Measurements from ENCODE around the gene TPSB2. TPM values are rescaled to one million over a fixed set of nuclear protein-coding genes. Genes with fewer than 3 reads are reported as not detected.

TPSB2 gene
- total RNA-seq, 1 donor from 2014 or later: not detected

DNA sequence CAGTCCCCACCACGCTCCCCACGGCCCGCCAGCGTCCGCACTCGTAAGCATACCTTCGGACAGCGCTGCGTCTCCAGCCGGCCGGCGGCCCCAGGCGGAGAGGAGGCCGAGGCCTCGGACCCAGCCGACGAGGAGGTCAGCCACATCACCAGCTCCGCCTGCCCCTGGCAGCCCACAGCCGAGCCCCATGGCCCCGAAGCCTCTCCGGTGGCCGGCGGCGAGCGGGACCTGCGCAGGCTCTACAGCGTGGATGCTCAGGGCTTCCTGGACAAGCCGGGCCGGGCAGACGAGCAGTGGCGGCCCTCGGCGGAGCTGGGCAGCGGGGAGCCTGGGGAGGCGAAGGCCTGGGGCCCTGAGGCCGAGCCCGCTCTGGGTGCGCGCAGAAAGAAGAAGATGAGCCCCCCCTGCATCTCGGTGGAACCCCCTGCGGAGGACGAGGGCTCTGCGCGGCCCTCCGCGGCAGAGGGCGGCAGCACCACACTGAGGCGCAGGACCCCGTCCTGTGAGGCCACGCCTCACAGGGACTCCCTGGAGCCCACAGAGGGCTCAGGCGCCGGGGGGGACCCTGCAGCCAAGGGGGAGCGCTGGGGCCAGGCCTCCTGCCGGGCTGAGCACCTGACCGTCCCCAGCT, 9.8 kb downstream of the TPSB2 start:
- Histone ChIP-seq H3K27me3 (ENCODE audit: control insufficient read depth, insufficient read depth, low read length) (peaks cover 10% of the 10 kb centered on the region), H3K4me3 (ENCODE audit: low read depth, low read length) (no peak overlapping the region), H3K36me3 (ENCODE audit: control insufficient read depth, insufficient read depth, low read length) (no peaks in the 10 kb centered on the region)
- TF ChIP-seq, protein P1, sequence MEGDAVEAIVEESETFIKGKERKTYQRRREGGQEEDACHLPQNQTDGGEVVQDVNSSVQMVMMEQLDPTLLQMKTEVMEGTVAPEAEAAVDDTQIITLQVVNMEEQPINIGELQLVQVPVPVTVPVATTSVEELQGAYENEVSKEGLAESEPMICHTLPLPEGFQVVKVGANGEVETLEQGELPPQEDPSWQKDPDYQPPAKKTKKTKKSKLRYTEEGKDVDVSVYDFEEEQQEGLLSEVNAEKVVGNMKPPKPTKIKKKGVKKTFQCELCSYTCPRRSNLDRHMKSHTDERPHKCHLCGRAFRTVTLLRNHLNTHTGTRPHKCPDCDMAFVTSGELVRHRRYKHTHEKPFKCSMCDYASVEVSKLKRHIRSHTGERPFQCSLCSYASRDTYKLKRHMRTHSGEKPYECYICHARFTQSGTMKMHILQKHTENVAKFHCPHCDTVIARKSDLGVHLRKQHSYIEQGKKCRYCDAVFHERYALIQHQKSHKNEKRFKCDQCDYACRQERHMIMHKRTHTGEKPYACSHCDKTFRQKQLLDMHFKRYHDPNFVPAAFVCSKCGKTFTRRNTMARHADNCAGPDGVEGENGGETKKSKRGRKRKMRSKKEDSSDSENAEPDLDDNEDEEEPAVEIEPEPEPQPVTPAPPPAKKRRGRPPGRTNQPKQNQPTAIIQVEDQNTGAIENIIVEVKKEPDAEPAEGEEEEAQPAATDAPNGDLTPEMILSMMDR (IDR thresholded peaks at IDR 0.05; ENCODE audit: insufficient read depth, low read length, poor library complexity, severe bottlenecking): no peak
- no peak for DNase-seq (ENCODE audit: low read depth)

GRCh38 chr16:1218930-1219611, 10.9 kb downstream of the TPSB2 start:
- no peak for DNase-seq (ENCODE audit: low read depth)
- TF ChIP-seq, protein P1 (IDR thresholded peaks at IDR 0.05; ENCODE audit: insufficient read depth, low read length, poor library complexity, severe bottlenecking): no peak
- no peaks in the 10 kb centered on the region for H3K36me3 ChIP-seq (ENCODE audit: control insufficient read depth, insufficient read depth, low read length)
- H3K27me3 ChIP-seq (ENCODE audit: control insufficient read depth, insufficient read depth, low read length): peaks cover 7% of the 10 kb centered on the region
- H3K4me3 ChIP-seq (ENCODE audit: low read depth, low read length): no peak overlapping the region

- Histone ChIP-seq H3K27me3 (ENCODE audit: control insufficient read depth, insufficient read depth, low read length) (peaks cover 7% of the 10 kb centered on the region), H3K4me3 (ENCODE audit: low read depth, low read length) (no peak overlapping the region), H3K36me3 (ENCODE audit: control insufficient read depth, insufficient read depth, low read length) (no peaks in the 10 kb centered on the region)
- no peak for DNase-seq (ENCODE audit: low read depth)
- TF ChIP-seq, protein P1 (IDR thresholded peaks at IDR 0.05; ENCODE audit: insufficient read depth, low read length, poor library complexity, severe bottlenecking): no peak
Measured at GRCh38 chr16:1218061-1218929, 11.7 kb downstream of the TPSB2 start.

GRCh38 chr16:1217526-1217925, 12.5 kb downstream of the TPSB2 start:
- TF ChIP-seq, protein P1 (IDR thresholded peaks at IDR 0.05; ENCODE audit: insufficient read depth, low read length, poor library complexity, severe bottlenecking): no peak
- Histone ChIP-seq H3K4me3 (ENCODE audit: low read depth, low read length) (no peak overlapping the region), H3K27me3 (ENCODE audit: control insufficient read depth, insufficient read depth, low read length) (no peaks in the 10 kb centered on the region), H3K36me3 (ENCODE audit: control insufficient read depth, insufficient read depth, low read length) (no peaks in the 10 kb centered on the region)
- DNase-seq (ENCODE audit: low read depth): no peak

- H3K36me3 ChIP-seq (ENCODE audit: control insufficient read depth, insufficient read depth, low read length): no peaks in the 10 kb centered on the region
- no peak for DNase-seq (ENCODE audit: low read depth)
- TF ChIP-seq, protein P1 (IDR thresholded peaks at IDR 0.05; ENCODE audit: insufficient read depth, low read length, poor library complexity, severe bottlenecking): no peak
- no peaks in the 10 kb centered on the region for H3K27me3 ChIP-seq (ENCODE audit: control insufficient read depth, insufficient read depth, low read length)
- no peak overlapping the region for H3K4me3 ChIP-seq (ENCODE audit: low read depth, low read length)
Measured at GRCh38 chr16:1216681-1217400, 13.1 kb downstream of the TPSB2 start.
